Measurements from ENCODE around the gene OSM. TPM values are rescaled to one million over a fixed set of nuclear protein-coding genes. Genes with fewer than 3 reads are reported as not detected.
"Not testable (repeated sequence)": the region's sequence is repeated elsewhere in the genome, so short reads cannot be mapped to it uniquely, and the experiment has no call there.

Gene OSM
- total and polyA plus RNA-seq, 3 experiments from 2014 or later: 16.4 to 20.7 (median 18.9) TPM

DNA sequence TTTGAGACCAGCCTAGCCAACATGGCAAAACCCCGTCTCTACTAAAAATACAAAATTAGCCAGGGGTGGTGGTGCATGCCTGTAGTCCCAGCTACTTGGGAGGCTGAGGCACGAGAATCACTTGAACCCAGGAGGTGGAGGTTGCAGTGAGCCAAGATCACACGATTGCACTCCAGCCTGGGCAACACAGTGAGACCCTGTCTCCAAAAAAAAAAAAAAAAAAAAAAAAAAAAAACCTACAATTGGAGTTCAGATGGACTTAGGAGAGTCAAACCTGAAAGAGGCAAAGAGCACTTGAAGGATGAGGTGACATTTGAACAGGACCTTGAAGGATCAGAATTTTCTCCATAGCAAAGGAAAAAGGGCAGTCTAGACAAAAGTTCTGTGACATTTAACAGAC is 32.3 kb downstream of the OSM start:
- H3K27me3 ChIP-seq (ENCODE audit: insufficient read depth, low read length, poor library complexity, severe bottlenecking); H3K9me3 ChIP-seq (ENCODE audit: low read length); DNase-seq; H3K36me3 ChIP-seq (ENCODE audit: insufficient read depth, low read length); H3K4me3 ChIP-seq (ENCODE audit: low read length); H3K36me3 Mint-ChIP-seq; H3K9me3 Mint-ChIP-seq; POLR2A ChIA-PET; H3K4me1 Mint-ChIP-seq; H3K4me1 ChIP-seq (ENCODE audit: insufficient read depth, low read length); H3K4me3 Mint-ChIP-seq; H3K27me3 Mint-ChIP-seq; H3K27ac ChIP-seq (ENCODE audit: low read depth, low read length); CTCF ChIA-PET: not testable (repeated sequence)
- peak overlapping the region in 1 of 8 donors; percentile 19 for H3K27ac Mint-ChIP-seq

DNA sequence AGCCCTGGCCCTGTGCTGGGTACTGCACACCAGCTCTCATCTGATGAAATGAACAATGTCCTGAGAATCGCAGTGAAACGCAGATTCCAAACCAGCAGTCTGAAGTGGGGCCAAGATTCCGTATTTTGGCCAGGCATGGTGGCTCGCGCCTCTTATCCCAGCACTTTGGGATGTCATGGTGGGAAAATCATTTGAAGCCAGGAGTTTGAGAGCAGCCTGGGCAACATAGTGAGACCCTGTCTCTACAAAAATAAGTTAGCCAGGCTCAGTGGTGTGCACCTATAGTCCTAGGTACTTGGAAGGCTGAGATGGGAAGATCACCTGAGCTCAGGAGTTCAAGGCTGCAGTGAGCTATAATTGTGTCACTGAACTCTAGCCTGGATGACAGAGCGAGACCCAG is 33.1 kb downstream of the OSM start:
- peak overlapping the region in 1 of 8 donors; percentile 77 for H3K27ac Mint-ChIP-seq
- H3K4me3 Mint-ChIP-seq: no peak overlapping the region
- Histone ChIP-seq H3K4me1 (ENCODE audit: insufficient read depth, low read length) (no peaks in the 10 kb centered on the region), H3K27me3 (ENCODE audit: insufficient read depth, low read length, poor library complexity, severe bottlenecking) (no peaks in the 10 kb centered on the region), H3K27ac (ENCODE audit: low read depth, low read length) (no peak overlapping the region), H3K36me3 (ENCODE audit: insufficient read depth, low read length) (no peaks in the 10 kb centered on the region), H3K9me3 (ENCODE audit: low read length) (no peaks in the 10 kb centered on the region), H3K4me3 (ENCODE audit: low read length) (no peak overlapping the region)
- CTCF ChIA-PET: no interaction called here
- no peak for DNase-seq
- POLR2A ChIA-PET: no interaction called here
- no peaks in the 10 kb centered on the region for H3K27me3 Mint-ChIP-seq
- no peaks in the 10 kb centered on the region for H3K36me3 Mint-ChIP-seq
- H3K9me3 Mint-ChIP-seq: no peaks in the 10 kb centered on the region
- H3K4me1 Mint-ChIP-seq: peaks cover 0 to 4% (median 0%) of the 10 kb centered on the region in 3 donors

DNA sequence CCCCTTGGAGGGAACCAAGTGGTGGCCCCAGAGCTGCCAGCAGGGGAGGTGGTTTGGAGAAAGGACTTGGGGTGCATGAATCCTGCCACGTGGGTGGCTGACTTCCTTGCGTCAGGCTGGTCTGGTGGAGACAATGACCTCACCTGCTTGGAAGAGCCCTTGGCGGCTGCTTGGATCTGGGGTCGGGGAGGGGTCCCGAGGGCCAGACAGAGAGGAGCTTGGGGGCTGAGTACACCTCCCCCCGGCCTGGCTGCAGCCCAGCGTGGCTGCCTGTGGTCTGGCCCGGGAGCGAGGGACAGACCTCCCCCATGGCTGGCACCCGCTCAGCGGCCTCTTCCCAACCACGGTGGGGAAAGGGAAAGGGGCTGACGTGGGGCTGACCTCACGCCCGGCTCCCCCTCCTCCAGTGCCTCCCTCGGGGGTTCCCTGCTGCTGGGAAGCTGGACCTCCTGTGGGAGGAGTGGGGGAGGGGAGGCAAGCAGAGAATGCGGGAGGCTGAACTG is 33.9 kb downstream of the OSM start:
- Mint-ChIP-seq H3K4me1 (peaks cover 4 to 8% (median 4%) of the 10 kb centered on the region in 3 donors), H3K27ac (no peak overlapping the region), H3K27me3 (no peaks in the 10 kb centered on the region), H3K36me3 (peaks cover 0 to 1% (median 0%) of the 10 kb centered on the region in 3 donors), H3K9me3 (no peaks in the 10 kb centered on the region), H3K4me3 (no peak overlapping the region)
- Histone ChIP-seq H3K9me3 (ENCODE audit: low read length) (no peaks in the 10 kb centered on the region), H3K27ac (ENCODE audit: low read depth, low read length) (no peak overlapping the region), H3K36me3 (ENCODE audit: insufficient read depth, low read length) (no peaks in the 10 kb centered on the region), H3K4me3 (ENCODE audit: low read length) (no peak overlapping the region), H3K4me1 (ENCODE audit: insufficient read depth, low read length) (peaks cover 2% of the 10 kb centered on the region), H3K27me3 (ENCODE audit: insufficient read depth, low read length, poor library complexity, severe bottlenecking) (no peaks in the 10 kb centered on the region)
- CTCF ChIA-PET: no interaction called here
- POLR2A ChIA-PET: no interaction called here
- no peak for DNase-seq

DNA sequence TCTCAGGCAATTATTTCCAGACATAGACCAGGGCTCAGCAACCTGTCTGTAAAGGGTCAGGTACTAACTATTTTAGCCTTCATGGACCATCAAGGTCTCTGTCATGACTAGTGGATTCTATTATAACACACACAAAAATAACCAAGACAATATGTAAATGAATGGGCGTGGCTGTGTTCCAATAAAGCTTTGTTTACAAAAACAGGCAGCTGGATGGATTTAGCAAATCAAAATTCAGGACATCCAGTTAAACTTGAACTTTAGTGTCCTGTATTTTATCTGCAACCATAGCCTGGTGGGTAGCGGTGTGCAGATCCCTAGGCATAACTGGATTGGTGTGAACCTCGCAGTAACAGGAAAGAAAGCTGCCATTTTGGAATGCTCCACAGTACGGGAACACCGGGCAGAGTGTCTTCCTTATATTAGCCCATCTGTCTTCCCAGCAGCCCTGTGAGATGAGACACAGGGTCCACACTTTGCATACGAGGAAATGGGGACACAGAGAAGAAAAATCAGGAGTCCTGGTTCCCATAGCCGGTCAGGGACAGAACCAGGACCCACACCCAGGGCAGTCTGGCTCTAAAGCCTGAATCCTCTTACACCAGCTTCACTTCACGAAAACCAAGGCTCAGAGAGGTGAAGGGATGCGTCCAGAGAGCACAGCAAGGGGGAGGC is 35.7 kb downstream of the OSM start:
- ChIA-PET CTCF (no interaction called here), POLR2A (no interaction called here)
- no peak overlapping the region for H3K27ac Mint-ChIP-seq
- DNase-seq: no peak
- no peak overlapping the region for H3K4me3 Mint-ChIP-seq
- peaks cover 11% of the 10 kb centered on the region for H3K4me1 ChIP-seq (ENCODE audit: insufficient read depth, low read length)
- peaks cover 0 to 1% (median 0%) of the 10 kb centered on the region in 3 donors for H3K36me3 Mint-ChIP-seq
- peaks cover 9 to 19% (median 14%) of the 10 kb centered on the region in 3 donors for H3K4me1 Mint-ChIP-seq
- H3K27me3 Mint-ChIP-seq: no peaks in the 10 kb centered on the region
- H3K9me3 Mint-ChIP-seq: no peaks in the 10 kb centered on the region
- no peaks in the 10 kb centered on the region for H3K9me3 ChIP-seq (ENCODE audit: low read length)
- no peaks in the 10 kb centered on the region for H3K36me3 ChIP-seq (ENCODE audit: insufficient read depth, low read length)
- H3K27ac ChIP-seq (ENCODE audit: low read depth, low read length): no peak overlapping the region
- H3K27me3 ChIP-seq (ENCODE audit: insufficient read depth, low read length, poor library complexity, severe bottlenecking): no peaks in the 10 kb centered on the region
- H3K4me3 ChIP-seq (ENCODE audit: low read length): no peak overlapping the region

DNA sequence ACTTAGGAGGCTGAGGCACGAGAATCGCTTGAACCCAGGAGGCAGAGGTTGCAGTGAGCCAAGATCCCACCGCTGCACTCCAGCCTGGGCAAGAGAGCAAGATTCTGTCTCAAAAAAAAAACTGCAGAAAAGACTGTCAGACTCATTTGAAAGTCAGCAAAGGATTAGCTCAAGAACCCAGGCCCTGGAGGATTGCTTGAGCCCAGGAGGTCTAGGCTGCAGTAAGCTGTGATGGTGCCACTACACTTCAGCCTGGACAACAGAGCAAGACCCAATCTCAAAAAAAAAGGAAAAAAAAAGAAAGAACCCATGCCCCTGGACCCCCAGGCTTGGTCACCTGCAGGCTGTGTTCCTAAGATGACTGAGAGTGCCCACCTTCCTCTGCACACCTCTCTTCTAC is 36.3 kb downstream of the OSM start:
- Histone ChIP-seq H3K36me3 (ENCODE audit: insufficient read depth, low read length) (no peaks in the 10 kb centered on the region), H3K4me3 (ENCODE audit: low read length) (no peak overlapping the region), H3K4me1 (ENCODE audit: insufficient read depth, low read length) (peaks cover 14% of the 10 kb centered on the region), H3K27me3 (ENCODE audit: insufficient read depth, low read length, poor library complexity, severe bottlenecking) (no peaks in the 10 kb centered on the region), H3K27ac (ENCODE audit: low read depth, low read length) (no peak overlapping the region), H3K9me3 (ENCODE audit: low read length) (no peaks in the 10 kb centered on the region)
- CTCF ChIA-PET: no interaction called here
- Mint-ChIP-seq H3K4me1 (peaks cover 15 to 25% (median 20%) of the 10 kb centered on the region in 3 donors), H3K36me3 (peaks cover 0 to 1% (median 0%) of the 10 kb centered on the region in 3 donors), H3K27me3 (no peaks in the 10 kb centered on the region), H3K9me3 (no peaks in the 10 kb centered on the region), H3K27ac (no peak overlapping the region), H3K4me3 (no peak overlapping the region)
- POLR2A ChIA-PET: no interaction called here
- no peak for DNase-seq

DNA sequence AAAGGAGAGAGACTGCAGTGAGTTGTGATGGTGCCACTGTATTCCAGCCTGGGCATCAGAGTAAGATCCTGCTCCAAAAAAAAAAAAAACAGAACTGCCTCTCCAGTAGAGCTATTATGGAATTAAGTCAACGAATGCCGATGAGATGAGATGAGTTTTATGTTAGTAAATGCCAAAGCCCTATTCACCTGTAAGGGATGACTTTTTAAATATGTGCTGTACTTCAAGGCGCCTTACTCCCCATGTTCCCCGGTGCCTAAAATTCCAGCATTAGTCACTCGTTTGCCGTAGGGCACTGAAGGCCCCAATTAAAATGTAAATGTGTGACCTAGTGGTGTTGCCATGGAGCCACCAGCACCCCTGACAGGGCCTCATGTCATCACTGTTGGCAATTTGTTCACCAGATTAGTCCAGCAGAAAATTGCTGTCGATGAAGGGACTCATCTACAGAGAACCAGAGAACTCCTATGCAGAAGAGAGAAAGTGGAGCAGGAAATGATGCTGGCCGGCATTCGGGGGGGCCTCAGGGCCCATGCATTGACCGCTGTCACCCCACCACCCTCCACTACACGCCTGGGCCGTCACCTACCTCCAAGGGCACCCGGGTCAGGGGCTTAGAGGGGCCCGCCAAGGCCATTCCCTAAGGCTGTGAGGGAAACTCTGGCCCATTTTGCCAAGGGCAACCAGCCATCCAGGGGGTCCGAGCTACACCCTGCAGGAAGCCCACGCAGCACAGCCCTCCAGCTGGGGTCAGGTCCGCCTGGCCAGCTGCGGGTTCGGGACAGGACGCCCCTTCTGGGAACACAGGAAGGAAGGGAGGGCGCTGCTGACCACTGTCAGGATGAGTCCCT is 37.9 kb downstream of the OSM start:
- no peak for DNase-seq
- H3K36me3 ChIP-seq (ENCODE audit: insufficient read depth, low read length): no peaks in the 10 kb centered on the region
- Mint-ChIP-seq H3K36me3 (peaks cover 0 to 1% (median 0%) of the 10 kb centered on the region in 3 donors), H3K27me3 (no peaks in the 10 kb centered on the region), H3K9me3 (no peaks in the 10 kb centered on the region), H3K4me3 (no peak overlapping the region), H3K27ac (peak overlapping the region in 1 of 8 donors; percentile 66), H3K4me1 (peaks cover 27 to 35% (median 32%) of the 10 kb centered on the region in 3 donors)
- H3K9me3 ChIP-seq (ENCODE audit: low read length): no peaks in the 10 kb centered on the region
- no peak overlapping the region for H3K4me3 ChIP-seq (ENCODE audit: low read length)
- CTCF ChIA-PET: no interaction called here
- H3K4me1 ChIP-seq (ENCODE audit: insufficient read depth, low read length): peaks cover 20% of the 10 kb centered on the region
- no peak overlapping the region for H3K27ac ChIP-seq (ENCODE audit: low read depth, low read length)
- POLR2A ChIA-PET: no interaction called here
- no peaks in the 10 kb centered on the region for H3K27me3 ChIP-seq (ENCODE audit: insufficient read depth, low read length, poor library complexity, severe bottlenecking)

DNA sequence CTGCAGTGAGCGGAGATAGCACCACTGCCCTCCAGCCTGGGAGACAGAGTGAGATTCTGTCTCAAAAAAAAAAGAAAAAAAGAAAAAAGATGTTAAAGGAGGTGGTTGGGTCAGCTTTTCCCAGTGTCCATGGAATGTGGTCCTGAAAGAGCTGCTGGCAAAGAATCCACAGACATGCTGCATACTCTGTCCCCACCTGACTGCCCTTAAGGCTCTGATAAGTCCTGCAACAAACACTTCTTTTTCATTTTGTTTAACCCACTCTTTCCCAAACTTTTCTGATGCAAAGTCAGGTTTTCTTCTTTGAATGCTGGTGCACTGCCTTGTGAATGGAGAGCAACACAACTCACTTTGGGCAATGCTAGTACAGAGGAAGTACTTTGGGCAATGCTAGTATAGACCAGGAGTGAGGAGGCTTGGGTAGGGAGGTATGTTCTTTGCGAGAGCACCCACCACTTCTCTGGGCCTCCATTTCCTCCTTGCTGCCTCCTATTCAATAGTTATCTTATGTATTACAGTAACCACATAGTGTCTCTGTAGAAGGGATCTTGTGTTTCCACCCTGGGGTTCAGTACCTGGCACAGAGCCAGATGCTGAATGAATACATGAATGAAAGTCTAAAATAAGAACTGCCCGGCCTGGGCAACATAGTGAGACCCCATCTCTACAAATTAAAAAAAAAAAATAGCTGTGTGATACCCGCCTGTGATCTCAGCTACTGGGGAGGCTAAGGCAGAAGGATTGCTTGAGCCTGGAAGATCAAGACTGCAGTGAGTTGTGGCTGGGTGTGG is 39.0 kb downstream of the OSM start:
- Histone ChIP-seq H3K4me3 (ENCODE audit: low read length) (no peak overlapping the region), H3K4me1 (ENCODE audit: insufficient read depth, low read length) (peaks cover 22% of the 10 kb centered on the region), H3K27ac (ENCODE audit: low read depth, low read length) (no peak overlapping the region), H3K36me3 (ENCODE audit: insufficient read depth, low read length) (no peaks in the 10 kb centered on the region), H3K27me3 (ENCODE audit: insufficient read depth, low read length, poor library complexity, severe bottlenecking) (no peaks in the 10 kb centered on the region), H3K9me3 (ENCODE audit: low read length) (no peaks in the 10 kb centered on the region)
- POLR2A ChIA-PET: interaction anchor here (0.7 kb wide), 1 partner anchor 116 kb away, joined by 3 read pairs; no protein-coding TSS in a partner anchor
- H3K4me3 Mint-ChIP-seq: no peak overlapping the region
- peaks cover 38 to 45% (median 42%) of the 10 kb centered on the region in 3 donors for H3K4me1 Mint-ChIP-seq
- CTCF ChIA-PET: no interaction called here
- H3K27me3 Mint-ChIP-seq: no peaks in the 10 kb centered on the region
- no peaks in the 10 kb centered on the region for H3K9me3 Mint-ChIP-seq
- peak overlapping the region in 6 of 8 donors; percentile 22 to 66 (median 38) for H3K27ac Mint-ChIP-seq
- no peak for DNase-seq
- peaks cover 0 to 1% (median 0%) of the 10 kb centered on the region in 3 donors for H3K36me3 Mint-ChIP-seq

Data from CD8-positive, alpha-beta memory T cell (primary cell).